NCI-H345 (cell line): ENCODE results near the gene NPPC.
A peak's percentile ranks its signal among the peaks of the same experiment; 100 is the strongest.
"Not testable (repeated sequence)": the region's sequence is repeated elsewhere in the genome, so short reads cannot be mapped to it uniquely, and the experiment has no call there.

Experiments
- DNase-seq: peaks from one replicate; lab custom pipeline; 2025; lab: John Stamatoyannopoulos, UW

NPPC gene

DNA sequence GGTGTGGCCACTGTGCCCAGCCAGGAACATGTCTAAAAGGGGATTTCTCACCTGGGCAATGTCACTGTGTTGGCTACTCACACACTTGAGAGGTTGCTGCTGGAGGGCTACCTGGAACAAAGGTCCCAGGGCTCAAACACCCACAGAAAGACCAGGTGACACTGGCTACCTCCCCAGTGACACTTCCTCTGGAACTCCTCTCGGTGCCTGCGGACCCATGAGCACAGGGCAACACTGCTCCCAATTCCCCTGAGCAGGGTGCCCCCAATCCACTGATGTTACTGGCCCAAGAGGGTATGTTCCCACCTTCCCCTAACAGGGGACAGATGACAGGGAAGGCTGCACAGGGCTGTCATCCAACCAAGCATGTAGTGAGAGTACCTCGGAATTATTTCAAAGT, 5.8 kb downstream of the NPPC start:
- no peak for DNase-seq

DNA sequence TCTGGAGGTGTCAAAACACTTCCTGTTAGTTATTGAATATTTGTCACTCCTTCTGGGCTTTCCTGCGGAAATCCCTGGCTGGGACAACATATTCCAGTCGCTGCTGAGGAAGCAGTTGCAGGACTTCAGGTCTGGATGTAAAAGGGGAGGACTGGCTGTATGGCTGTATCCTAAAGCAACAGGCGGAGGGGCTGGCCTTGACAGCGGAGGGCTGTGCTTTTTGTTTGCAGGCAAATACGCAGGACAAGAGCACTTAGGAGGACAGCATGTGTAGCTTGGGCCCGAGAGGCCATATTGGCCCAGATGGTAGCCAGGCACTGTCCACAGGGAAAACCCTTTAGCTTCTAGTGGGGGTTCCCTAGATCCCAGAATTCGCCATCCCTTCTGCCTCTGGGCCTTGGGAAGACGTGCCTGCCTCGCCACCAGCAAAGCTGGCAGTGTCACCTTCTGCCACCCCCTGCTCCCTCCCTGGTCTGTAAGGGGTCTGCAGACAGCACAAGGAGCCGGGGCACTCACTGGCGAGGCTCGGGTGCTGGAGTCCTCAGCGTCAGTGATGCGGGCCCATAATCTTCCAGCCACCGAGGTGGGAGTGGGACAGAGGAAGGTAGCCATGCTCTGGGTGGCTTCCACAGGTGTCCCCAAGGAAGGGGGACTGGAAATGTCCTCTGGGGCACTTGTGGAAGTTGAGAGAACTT, 6.7 kb downstream of the NPPC start:
- no peak for DNase-seq

DNA sequence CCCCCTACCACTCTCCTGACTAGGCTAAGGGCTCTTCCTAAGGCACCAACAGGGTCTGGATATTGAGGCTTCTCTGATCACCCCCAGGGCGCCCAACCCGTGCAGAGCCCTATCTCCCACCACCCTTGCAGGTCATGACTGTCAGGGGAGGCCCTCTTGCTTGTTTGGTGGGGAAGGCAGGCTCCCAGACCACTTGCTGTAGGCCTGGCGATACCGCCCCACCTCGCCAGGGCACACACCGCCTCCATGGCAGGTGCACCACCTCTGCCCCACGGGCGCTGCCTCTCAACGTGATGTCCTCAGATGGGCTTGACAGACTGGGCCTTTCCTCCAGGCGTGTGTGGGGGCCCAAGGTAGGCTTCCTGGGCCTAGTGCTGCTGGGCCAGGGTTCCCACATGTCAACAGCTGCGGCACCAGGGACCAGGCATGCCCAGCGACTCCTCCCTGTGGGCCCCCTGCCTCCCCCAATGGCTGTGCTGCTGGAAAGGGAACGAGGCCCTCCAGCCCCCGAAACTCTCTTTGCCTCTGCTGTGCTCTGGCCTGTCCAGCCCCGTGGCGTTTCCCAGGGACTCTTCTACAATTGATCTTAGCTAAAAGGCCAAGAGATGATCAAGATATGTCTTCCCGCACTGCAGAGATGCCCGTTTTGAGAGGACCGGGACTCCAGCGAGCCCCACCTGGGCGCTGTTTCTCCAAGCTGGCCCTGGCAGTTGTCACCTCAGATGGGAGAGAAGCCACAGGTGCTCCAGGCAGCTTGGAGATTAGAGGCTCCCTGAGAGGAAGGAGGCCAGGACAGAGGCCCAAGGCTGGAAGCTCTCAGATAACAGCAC, 7.5 kb downstream of the NPPC start:
- no peak for DNase-seq

DNA sequence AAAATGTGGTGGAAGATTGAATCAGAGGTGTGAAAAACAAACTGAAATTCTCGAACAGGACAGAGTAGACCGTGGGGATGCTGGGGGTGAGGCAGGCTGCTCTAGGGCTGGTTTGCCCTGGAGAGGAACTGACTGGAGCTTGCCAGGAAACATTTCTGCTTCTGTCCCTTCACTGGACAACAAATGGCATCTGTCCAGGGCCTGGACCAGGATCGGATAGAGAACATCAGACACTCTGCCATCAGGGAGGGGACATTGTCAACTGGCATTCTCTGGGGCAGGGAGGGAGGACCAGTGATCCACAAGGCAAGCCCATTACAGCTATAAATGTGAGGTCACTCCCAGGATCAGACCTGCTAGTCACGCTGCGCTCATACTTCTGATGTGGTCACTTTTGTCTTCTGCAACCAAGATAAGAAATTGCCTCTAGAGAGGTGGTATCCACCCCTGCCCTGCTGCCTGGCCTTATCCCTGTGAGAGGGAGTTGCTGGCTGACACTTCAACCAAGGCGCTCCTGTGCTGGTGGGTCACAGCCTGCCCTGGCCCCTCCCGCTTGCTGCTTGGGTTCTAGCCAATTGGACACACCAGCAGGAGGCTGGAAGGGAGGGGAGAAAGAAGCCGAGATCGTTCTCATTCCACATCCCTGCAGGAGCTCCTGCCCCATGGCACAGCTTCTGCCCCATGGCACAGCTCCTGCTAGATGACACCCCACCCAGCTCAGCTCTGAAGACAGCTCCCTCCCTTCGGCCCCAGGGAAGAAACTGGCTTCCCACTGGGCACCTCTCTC, 8.7 kb downstream of the NPPC start:
- DNase-seq, result no peak

DNA sequence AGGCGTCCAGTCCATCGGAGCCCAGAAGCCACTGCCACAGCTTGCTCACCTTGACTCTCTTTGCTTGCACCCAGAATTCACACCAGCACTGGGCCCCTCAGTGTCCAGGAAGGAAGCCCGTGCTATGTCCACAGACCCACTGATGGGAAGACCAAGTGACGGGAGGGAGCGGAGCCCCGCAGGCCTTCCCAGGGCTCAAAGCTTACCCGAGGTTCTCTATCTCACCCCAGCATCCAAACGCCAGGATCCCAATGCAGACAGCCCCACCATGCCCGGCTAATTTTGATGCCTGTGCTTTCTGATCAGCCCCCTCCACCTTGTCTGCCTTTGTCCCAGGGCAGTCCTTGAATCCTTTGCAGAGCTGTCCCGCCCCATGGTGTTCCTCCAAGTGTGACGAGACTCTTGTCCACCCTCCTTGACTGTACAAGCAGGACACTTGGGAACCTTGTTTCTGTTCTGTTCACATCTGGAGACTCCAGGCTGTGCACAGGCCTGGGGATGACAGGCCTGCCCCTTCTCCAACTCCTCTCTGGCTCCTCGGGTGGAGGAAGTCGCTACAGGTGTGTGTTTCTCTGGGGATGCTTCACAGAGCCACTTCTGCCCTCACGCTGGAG, 12.0 kb downstream of the NPPC start:
- no peak for DNase-seq

DNA sequence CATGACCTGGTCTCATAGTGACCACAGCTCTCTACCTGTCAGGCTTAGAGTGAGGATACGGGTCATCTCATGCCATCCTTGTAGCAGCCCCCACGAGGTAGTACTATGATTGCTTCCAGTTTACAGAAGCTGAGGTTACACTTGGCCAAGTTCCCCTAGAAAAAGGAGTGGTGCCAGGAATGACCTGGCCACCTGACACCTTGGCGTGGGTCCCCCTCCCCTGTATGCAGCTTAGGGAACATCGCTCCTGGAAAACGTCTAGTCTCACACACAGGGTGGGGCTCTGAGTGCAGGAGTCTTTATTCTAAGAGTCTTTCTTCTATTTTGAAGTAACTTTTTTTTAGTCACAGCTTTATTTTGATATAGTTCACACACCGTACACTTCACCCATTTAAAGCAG, 14.8 kb downstream of the NPPC start:
- DNase-seq, result no peak

DNA sequence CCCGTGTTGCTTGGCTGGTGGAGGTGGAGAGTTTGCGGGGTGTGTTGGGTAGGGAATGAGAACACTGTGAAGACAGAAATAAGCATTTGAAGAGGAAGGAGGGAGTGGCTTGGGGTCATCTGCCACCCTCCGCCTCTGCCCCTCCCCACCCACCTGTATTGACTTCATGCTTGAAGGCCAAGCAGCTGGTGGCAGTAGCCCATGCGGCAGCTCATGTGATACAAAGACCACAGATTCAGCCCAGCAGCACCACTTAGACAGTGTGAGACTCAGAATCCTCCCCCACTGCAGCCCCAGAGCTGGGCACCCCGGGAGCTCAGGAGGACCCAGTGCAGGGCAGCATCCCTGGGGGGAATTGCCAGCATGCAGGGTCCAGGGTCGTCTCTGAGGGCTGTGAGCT, 15.4 kb downstream of the NPPC start:
- peak; percentile 21 for DNase-seq

DNA sequence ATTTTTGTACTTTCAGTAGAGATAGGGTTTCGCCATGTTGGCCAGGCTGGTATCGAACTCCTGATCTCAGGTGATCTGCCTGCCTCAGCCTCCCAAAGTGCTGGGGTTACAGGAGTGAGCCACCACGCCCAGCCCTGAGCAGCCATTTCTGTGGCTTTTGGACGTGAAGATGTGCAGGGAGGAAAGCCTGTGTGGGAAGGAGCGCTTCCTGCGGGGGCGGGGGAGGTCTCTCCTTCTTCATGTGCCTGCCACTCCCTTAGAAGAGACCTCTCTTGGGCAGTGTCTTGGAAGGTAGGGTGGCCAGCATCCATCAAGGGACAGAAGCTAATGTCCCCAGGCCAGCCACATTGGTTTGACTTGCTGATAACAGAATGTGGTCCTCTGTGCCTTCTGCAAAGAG, 16.0 kb downstream of the NPPC start:
- DNase-seq, result not testable (repeated sequence)

DNA sequence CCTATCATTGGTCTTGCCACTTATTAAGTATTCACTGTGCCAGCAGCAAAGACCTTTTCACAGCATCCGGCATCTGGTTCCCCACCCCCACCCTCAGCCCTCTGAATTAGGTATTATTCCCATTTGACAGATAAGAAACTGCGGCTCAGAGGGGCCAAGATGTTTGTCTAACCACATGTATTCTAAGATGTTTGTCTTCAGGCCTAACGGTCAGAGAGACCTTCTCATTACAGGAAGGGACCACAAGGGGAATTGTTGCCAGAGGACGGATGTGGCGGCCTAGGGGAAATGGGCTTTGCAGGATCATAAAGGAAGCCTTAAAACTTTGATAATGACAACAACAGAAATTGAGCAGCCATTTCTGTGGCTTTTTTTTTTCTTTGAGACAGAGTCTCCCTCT, 16.6 kb downstream of the NPPC start:
- no peak for DNase-seq

DNA sequence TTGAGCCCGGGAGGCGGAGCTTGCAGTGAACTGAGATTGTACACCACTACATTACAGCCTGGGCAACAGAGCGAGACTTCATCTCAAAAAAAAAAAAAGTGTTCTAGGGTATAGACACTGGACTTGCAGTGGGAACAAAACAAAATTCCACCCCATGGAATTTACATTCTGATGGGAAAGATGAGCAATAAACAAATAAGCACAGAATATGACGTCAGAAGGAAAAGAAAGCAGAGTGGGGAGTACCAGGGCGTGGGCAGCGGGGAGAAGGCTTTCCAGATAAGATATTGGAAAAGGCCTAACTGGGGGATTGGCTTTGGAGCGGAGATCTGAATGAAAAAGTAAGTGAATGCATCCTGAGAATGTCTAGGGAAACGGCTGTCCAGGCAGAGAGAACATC, 17.6 kb downstream of the NPPC start:
- DNase-seq, result no peak

DNA sequence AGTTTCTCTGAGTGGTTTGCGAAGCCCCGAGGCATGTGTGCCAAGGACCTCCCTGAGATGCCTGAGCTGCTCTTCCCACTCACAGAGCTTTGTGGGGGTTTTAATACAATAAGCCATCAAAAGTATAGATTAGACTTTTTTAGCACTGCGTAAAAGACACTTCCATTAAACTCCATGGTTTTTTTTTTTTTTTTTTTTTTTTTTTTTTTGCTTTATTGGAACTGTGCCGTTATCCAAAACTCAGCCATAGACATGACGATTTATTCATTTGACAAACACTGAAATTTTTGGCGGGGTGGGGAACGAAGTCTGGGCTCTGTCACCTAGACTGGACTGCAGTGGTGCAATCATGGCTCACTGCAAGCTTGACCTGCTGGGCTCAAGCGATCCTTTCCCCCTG, 18.4 kb downstream of the NPPC start:
- no peak for DNase-seq

DNA sequence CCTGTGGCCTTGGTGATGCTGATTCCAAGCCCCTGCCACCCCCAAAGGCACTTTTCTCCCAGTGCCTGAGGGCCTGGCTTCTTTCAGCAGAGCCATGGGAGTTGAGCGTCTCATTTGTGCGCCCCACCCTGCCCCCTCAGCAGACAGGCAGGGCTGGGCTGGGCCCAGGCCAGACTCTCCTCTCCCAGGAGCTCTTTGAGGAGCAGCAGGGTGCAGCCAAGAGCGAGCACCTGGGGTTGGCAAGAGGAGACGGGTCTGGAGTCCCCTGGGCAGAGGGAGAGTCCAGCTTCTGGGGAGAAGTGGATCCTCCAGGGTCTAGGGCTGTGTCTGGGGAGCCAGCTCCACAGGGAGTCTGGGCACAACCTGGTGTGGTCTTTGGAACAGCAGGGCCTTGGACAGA, 21.2 kb downstream of the NPPC start:
- DNase-seq, result no peak

DNA sequence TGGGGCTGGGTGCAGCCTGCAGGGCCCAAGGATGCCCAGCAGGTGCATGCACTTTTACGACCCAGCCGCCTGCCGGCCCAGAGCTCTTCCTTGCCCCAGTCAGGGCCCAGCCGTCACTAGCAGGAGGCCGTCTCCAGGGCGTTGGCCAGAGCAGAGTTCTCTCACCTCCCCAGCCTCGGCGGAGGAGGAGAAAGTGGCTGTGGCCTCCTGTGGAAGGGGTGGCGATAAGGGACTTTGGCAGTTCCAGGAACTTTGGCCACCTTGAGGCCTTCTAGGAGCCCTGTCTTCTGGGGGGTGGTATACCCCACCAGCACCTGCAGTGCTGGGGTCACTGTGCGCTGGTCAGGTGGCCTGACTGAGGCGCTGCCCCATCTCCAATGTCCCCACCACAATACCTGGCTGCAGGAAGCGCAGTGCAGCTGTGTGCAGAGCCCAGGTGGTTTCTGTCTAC, 22.0 kb downstream of the NPPC start:
- no peak for DNase-seq

DNA sequence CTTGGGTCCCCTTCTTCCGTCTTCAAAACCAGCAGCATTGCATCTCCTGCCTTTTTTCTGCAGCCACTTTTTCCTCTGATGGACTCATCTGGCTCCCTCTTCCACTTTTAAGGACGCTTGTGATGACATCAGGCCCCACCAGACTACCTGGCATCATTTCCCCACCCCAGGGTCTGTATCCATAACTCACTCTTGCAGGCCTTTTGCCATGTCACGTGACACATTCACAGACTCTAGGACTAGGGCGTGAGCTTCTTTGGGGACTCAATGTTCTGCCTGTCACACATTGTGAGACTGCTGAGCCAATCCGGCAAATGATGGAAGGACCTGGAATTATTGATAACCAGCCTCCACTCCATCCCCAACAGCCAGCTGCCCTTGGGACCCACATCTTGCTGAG, 23.6 kb downstream of the NPPC start:
- no peak for DNase-seq

DNA sequence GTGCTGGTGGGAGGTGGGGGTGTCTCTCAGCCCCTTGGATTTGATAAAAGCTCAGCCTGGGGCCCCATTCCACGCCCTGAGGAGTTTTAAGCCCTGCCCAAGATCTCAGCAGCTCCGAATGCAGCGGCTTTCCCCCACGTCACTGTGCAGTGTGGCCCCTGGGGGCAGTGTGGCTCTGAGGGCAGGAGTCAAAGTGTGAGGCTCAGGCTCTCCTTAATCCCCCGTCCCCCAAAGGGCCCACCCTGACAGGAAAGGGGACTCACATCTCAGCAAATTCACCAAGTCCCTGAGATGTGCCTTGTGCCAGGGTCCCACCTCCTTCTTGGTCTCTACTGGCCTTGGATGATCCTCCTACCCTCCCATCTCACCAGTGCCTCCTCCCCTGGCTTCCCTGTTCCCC, 25.2 kb downstream of the NPPC start:
- DNase-seq, result no peak

DNA sequence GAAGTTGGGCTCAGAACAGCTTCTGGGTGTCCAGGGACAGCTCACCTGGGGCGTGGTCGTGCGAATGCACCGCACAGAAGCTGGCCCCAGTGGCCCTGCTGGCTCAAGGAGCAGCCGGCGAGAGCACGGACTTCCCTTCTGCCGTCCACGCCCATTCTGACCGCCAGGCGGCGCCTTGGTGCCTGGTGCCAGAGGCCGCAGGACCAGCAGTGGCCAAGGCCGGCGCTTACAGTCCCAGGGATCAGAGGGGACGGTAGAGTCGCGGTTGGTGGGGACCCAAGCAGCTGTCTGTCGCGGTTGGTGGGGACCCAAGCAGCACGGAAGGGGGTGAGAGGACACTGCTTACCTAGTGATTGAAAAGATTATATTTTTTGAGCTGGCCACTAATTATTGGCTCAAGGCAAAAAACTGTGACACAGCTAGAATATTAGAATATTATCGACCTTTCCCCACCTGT, 25.7 kb downstream of the NPPC start:
- no peak for DNase-seq

DNA sequence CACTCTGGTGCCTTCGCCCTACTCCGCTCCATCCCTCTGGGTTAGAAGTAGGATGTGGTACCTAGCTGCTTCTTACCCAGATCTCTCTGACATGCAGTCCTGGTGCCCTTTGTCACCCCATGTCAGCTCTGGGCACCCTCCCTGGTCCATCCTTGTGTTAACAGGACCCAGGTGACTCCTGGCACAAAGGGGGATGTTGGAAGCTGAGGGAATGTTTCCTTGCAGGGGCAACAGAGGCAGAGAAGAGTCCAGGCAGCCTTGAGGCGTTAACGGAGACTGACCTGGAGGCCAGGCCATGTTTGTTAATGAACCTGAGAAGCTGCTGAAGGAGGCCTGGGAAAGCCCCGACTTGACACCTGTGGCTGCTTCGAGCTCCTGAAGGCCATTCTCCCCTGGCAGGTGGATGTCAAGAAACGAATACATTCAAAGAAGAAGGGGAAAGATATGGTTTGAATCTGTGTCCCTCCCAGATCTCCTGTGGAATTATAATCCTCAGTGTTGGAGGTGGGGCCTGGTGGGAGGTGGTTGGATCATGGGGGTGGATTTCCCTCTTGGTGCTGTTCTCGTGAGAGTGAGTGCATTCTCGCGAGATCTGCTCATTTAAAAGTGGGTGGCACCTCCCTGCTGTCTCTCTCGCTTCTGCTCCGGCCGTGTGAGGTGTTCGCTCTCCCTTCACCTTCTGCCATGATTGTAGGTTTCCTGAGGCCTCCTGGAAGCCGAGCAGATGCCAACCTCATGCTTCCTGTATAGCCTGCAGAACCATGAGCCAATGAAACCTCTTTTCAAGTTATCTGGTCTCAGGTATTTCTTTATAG, 31.4 kb downstream of the NPPC start:
- no peak for DNase-seq

DNA sequence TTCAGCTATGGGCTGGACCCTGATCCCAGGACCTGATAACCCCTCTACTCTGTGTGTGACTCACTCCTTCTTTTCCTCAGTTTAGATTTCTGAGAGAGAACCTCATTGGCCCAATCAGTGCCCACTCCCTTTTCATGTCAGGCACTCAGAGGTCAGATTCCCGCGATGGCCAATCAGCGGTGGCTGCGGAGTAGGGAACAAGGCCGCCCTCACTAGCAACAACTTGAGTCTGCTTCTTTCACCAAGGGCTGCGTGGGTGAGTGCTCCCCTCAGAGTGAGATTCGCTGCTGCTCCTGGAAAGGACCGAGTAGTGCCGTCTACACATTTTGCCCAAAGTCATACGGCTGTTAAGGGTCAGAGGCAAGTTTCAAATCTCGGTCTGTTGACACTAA, 34.7 kb downstream of the NPPC start:
- DNase-seq, result no peak

DNA sequence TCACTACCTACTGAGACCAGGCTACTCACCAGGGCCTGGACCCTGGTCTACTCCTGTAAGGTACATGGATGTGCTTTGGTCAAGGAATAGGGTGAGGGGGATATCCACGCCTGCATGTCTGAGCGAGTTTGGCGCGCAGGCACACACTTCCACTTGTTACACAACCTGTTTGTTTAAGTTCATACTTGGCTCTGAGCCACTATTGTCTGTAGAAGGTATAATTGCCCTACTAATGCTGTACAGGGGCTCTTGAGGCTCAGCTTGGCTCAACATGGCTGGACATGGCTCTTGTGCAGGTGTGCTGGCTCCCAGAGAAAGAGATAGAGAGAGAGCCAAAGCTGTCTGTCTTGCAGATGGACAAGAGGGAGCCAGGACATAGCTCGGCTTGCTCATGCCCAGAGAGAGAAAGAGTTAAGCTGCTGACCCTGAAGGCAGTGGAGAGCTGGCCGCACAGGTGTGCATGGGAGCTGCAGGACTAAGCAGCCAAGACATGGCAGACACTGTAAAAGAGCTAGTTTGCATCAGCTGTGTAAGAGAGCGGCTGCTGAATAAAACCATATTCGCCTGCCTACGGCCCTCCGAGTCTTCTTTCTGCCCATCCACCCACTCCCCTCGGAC, 35.2 kb downstream of the NPPC start:
- peak; percentile 77 for DNase-seq

DNA sequence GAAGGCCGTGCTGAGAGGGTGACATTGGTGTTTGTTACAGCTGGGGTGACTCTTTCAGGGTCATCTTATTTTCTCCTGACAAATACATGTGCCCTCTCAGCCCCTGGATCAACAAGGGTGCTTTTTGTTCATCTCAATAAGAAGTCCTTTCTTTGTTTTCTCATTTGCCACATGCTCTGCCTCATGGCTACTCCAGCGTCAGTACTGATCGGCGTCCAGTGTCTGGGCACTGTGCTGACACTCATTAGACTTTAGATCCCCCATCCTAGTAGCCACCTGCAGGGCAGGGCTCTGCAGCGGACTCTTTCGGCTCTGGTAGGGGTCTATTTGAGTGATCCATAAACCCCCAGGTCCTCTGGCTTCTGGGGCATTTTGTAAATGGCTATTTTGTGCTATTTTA, 38.4 kb downstream of the NPPC start:
- no peak for DNase-seq

DNA sequence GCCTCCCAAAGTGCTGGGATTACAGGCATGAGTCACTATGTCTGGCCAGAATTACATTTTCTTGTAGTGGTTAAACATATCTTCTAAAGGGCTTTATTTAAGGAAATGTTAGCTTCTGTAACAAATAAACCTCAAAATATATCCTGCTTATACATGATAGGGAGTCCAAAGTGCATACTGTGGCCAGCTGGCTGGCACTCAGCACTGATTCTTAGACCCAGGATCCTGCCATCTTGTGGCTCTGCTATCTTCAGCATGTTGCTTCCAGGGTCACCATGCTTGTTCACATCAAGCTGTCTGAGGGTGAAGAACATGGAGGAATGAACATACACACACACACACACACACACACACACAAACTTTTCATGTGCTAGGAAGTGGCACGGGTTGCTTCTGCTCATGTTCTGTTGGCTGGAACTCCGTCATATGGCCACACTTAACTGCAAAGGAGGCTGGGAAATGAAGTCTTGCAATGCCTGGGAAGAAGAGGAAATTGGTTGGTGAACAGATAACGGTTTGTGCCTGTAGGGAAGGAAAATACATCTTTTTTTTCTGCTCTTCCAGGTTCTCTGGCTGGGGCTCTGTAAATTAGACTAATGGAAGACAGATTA, 40.0 kb downstream of the NPPC start:
- no peak for DNase-seq
